Measurements from ENCODE around the gene FAXC.

FAXC gene

GRCh38 chr6:99334526-99335127 lies 14.8 kb downstream of the FAXC start:
- TF ChIP-seq USF1 (IDR thresholded peaks at IDR 0.05) (no peak), RAD21 (IDR thresholded peaks at IDR 0.05; ENCODE audit: low read depth) (peak; percentile 78), CREB1 (IDR thresholded peaks at IDR 0.05; ENCODE audit: low read depth) (no peak)

GRCh38 chr6:99333068-99333467 lies 16.4 kb downstream of the FAXC start:
- TF ChIP-seq ZBTB7A (IDR thresholded peaks at IDR 0.05; ENCODE audit: low read depth) (no peak), USF1 (IDR thresholded peaks at IDR 0.05) (no peak), TCF12 (IDR thresholded peaks at IDR 0.05; ENCODE audit: low read depth) (no peak), NFIC (IDR thresholded peaks at IDR 0.05) (no peak), TEAD4 (IDR thresholded peaks at IDR 0.05) (no peak), RAD21 (IDR thresholded peaks at IDR 0.05; ENCODE audit: low read depth) (no peak), MAX (IDR thresholded peaks at IDR 0.05) (no peak), TAF1 (IDR thresholded peaks at IDR 0.05; ENCODE audit: low read depth) (no peak), EGR1 (IDR thresholded peaks at IDR 0.05) (no peak), CREB1 (IDR thresholded peaks at IDR 0.05; ENCODE audit: low read depth) (no peak), FOXM1 (IDR thresholded peaks at IDR 0.05; ENCODE audit: borderline replicate concordance, low read depth) (no peak), EP300 (IDR thresholded peaks at IDR 0.05; ENCODE audit: borderline replicate concordance) (no peak), YY1 (IDR thresholded peaks at IDR 0.05; ENCODE audit: low read depth) (no peak), REST (IDR thresholded peaks at IDR 0.05; ENCODE audit: low read depth) (no peak)

- TF ChIP-seq YY1 (IDR thresholded peaks at IDR 0.05; ENCODE audit: low read depth) (no peak), NFIC (IDR thresholded peaks at IDR 0.05) (no peak), TEAD4 (IDR thresholded peaks at IDR 0.05) (no peak), RAD21 (IDR thresholded peaks at IDR 0.05; ENCODE audit: low read depth) (no peak), FOXM1 (IDR thresholded peaks at IDR 0.05; ENCODE audit: borderline replicate concordance, low read depth) (no peak), REST (IDR thresholded peaks at IDR 0.05; ENCODE audit: low read depth) (no peak), CEBPB (IDR thresholded peaks at IDR 0.05) (no peak), MAX (IDR thresholded peaks at IDR 0.05) (no peak), EP300 (IDR thresholded peaks at IDR 0.05; ENCODE audit: borderline replicate concordance) (no peak), TAF1 (IDR thresholded peaks at IDR 0.05; ENCODE audit: low read depth) (no peak), CREB1 (IDR thresholded peaks at IDR 0.05; ENCODE audit: low read depth) (no peak), EGR1 (IDR thresholded peaks at IDR 0.05) (no peak)
Measured at GRCh38 chr6:99331531-99331930, 17.9 kb downstream of the FAXC start.

- TF ChIP-seq CEBPB (IDR thresholded peaks at IDR 0.05) (no peak), EGR1 (IDR thresholded peaks at IDR 0.05) (no peak), TEAD4 (IDR thresholded peaks at IDR 0.05) (no peak), YY1 (IDR thresholded peaks at IDR 0.05; ENCODE audit: low read depth) (no peak), FOXM1 (IDR thresholded peaks at IDR 0.05; ENCODE audit: borderline replicate concordance, low read depth) (no peak), USF1 (IDR thresholded peaks at IDR 0.05) (no peak), TAF1 (IDR thresholded peaks at IDR 0.05; ENCODE audit: low read depth) (no peak), RAD21 (IDR thresholded peaks at IDR 0.05; ENCODE audit: low read depth) (peak; percentile 68), ZBTB7A (IDR thresholded peaks at IDR 0.05; ENCODE audit: low read depth) (no peak)
Measured at GRCh38 chr6:99330159-99330558, 19.3 kb downstream of the FAXC start.

GRCh38 chr6:99324996-99325395 lies 24.5 kb downstream of the FAXC start:
- TF ChIP-seq EGR1 (IDR thresholded peaks at IDR 0.05) (no peak), ZBTB7A (IDR thresholded peaks at IDR 0.05; ENCODE audit: low read depth) (no peak), TAF1 (IDR thresholded peaks at IDR 0.05; ENCODE audit: low read depth) (no peak), FOXM1 (IDR thresholded peaks at IDR 0.05; ENCODE audit: borderline replicate concordance, low read depth) (no peak), USF1 (IDR thresholded peaks at IDR 0.05) (no peak), TEAD4 (IDR thresholded peaks at IDR 0.05) (no peak), TCF12 (IDR thresholded peaks at IDR 0.05; ENCODE audit: low read depth) (no peak), EP300 (IDR thresholded peaks at IDR 0.05; ENCODE audit: borderline replicate concordance) (no peak), REST (IDR thresholded peaks at IDR 0.05; ENCODE audit: low read depth) (no peak), CREB1 (IDR thresholded peaks at IDR 0.05; ENCODE audit: low read depth) (no peak), CEBPB (IDR thresholded peaks at IDR 0.05) (no peak), YY1 (IDR thresholded peaks at IDR 0.05; ENCODE audit: low read depth) (no peak), RAD21 (IDR thresholded peaks at IDR 0.05; ENCODE audit: low read depth) (no peak), NFIC (IDR thresholded peaks at IDR 0.05) (no peak), MAX (IDR thresholded peaks at IDR 0.05) (no peak)

Data from Ishikawa (cell line).